Stomach (tissue), 4 donors: ENCODE data around the gene GAL3ST2.

Source experiments
- EP300 ChIP-seq: sonication (generic); formaldehyde crosslinking; IDR thresholded peaks from one replicate; pipeline ENCODE4 v1.6.1; 2017; ENCODE audit warnings: antibody characterized with exemption
- POLR2A ChIP-seq, 4 donors: fragments of 450-650 bp; IDR thresholded peaks; one replicate each; pipeline ENCODE4 v1.6.1; 2016; ENCODE audit warnings: antibody characterized with exemption in 4 of 4, control low read depth in 2 of 4, mild to moderate bottlenecking in 1 of 4, moderate library complexity in 1 of 4
- POLR2AphosphoS5 ChIP-seq, 3 donors: sonication (generic); formaldehyde crosslinking; IDR thresholded peaks; one replicate each; pipeline ENCODE4 v1.6.1; 2016; ENCODE audit warnings: antibody characterized with exemption in 3 of 3
- TF ChIP-seq, protein P1 (sequence below), 7 experiments: fragments of 450-650 bp in 4 of 7; fragments of 200-600 bp in 3 of 7; sonication (generic) in 3 of 7; IDR thresholded peaks; one replicate each; pipeline ENCODE4 v1.5.1; 2016 to 2019; ENCODE audit warnings: antibody characterized with exemption in 7 of 7, control low read depth in 2 of 7, mild to moderate bottlenecking in 1 of 7

DNA sequence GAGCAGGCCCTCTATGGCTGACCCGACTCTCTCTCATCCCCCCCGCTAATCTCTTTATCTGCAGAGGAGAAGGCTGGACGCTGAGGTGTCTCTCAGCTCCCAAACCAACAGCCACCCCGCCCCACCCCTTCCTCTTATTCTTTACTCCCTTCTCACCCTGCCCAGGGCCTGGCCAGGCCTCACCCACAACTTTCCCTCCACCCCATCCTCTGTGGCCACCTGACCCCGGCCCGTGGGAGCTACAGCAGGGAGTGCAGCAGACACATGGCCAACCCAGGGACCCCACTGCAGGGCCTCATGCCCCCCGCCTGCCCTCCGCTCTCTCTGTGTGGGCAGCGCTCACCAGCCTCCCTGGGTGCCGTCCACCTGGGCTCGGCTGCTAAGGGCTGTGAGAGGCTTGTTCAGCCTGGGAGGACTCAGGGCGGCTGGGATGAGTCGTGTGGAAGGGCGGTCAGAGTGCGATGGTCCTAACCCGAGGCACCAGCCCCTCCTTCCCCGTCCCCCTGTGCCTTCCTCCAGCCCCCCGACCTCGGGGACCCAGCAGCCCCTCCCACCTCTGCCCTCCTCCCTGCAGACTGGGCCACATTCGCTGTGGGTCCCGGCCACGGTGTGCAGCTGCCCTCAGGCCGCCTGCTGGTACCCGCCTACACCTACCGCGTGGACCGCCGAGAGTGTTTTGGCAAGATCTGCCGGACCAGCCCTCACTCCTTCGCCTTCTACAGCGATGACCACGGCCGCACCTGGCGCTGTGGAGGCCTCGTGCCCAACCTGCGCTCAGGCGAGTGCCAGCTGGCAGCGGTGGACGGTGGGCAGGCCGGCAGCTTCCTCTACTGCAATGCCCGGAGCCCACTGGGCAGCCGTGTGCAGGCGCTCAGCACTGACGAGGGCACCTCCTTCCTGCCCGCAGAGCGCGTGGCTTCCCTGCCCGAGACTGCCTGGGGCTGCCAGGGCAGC lies 39.1 kb downstream of the GAL3ST2 start:
- TF ChIP-seq, protein P1, sequence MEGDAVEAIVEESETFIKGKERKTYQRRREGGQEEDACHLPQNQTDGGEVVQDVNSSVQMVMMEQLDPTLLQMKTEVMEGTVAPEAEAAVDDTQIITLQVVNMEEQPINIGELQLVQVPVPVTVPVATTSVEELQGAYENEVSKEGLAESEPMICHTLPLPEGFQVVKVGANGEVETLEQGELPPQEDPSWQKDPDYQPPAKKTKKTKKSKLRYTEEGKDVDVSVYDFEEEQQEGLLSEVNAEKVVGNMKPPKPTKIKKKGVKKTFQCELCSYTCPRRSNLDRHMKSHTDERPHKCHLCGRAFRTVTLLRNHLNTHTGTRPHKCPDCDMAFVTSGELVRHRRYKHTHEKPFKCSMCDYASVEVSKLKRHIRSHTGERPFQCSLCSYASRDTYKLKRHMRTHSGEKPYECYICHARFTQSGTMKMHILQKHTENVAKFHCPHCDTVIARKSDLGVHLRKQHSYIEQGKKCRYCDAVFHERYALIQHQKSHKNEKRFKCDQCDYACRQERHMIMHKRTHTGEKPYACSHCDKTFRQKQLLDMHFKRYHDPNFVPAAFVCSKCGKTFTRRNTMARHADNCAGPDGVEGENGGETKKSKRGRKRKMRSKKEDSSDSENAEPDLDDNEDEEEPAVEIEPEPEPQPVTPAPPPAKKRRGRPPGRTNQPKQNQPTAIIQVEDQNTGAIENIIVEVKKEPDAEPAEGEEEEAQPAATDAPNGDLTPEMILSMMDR (IDR thresholded peaks at IDR 0.05), result no peak
- TF ChIP-seq POLR2A (IDR thresholded peaks at IDR 0.05), result no peak
- no peak for TF ChIP-seq POLR2AphosphoS5 (IDR thresholded peaks at IDR 0.05)
- TF ChIP-seq EP300, result no peak
